Uterus (tissue), 4 donors: ENCODE measurements around the gene HIVEP3. TPM values are rescaled to one million over a fixed set of nuclear protein-coding genes. Genes with fewer than 3 reads are reported as not detected.

ENCODE experiments used
- DNase-seq, 2 donors: peaks; one replicate each; pipeline ENCODE4 v3.0.0-alpha.2; 2019 to 2020
- H3K27ac ChIP-seq, 2 donors: fragments of 200-600 bp; sonication (generic); 1 replicate in 1 of 2; 2 replicates in 1 of 2; pipeline ENCODE4 v1.5.1; 2016 to 2018
- H3K27me3 ChIP-seq, 2 donors: fragments of 200-600 bp; sonication (generic); one replicate each; pipeline ENCODE4 v1.5.1; 2018 to 2019; ENCODE audit warnings: control low read depth in 1 of 2
- H3K36me3 ChIP-seq, 2 donors: fragments of 200-600 bp; sonication (generic); one replicate each; pipeline ENCODE4 v1.5.1; 2019; ENCODE audit warnings: control low read depth in 1 of 2
- H3K4me1 ChIP-seq, 2 donors: fragments of 200-600 bp; sonication (generic); one replicate each; pipeline ENCODE4 v1.5.1; 2018 to 2019; ENCODE audit warnings: control low read depth in 1 of 2
- H3K4me3 ChIP-seq, 2 donors: fragments of 200-600 bp; sonication (generic); 1 replicate in 1 of 2; 2 replicates in 1 of 2; pipeline ENCODE4 v1.5.1; 2018 to 2019; ENCODE audit warnings: mild to moderate bottlenecking in 1 of 2
- H3K9me3 ChIP-seq, 2 donors: fragments of 200-600 bp; sonication (generic); one replicate each; pipeline ENCODE4 v1.5.1; 2019; ENCODE audit warnings: control low read depth in 1 of 2
- CTCF ChIP-seq, 4 experiments: fragments of 200-600 bp in 2 of 4; fragments of 450-650 bp in 2 of 4; sonication (generic) in 2 of 4; IDR thresholded peaks; one replicate each; pipeline ENCODE4 v1.5.1; 2016 to 2019; ENCODE audit warnings: antibody characterized with exemption in 4 of 4, mild to moderate bottlenecking in 2 of 4, moderate library complexity in 1 of 4
- POLR2A ChIP-seq, 2 donors: fragments of 450-650 bp; IDR thresholded peaks; one replicate each; pipeline ENCODE4 v1.6.1; 2016; ENCODE audit warnings: antibody characterized with exemption in 2 of 2, mild to moderate bottlenecking in 1 of 2, moderate library complexity in 1 of 2
- intact Hi-C: fragments of 100-400 bp; cut with DNase I; formaldehyde crosslinking; loops from one replicate; pipeline ENCODE4 v1.15.1; 2023; ENCODE audit warnings: low total_unique reads
- total RNA-seq, 4 donors: library from RNA; depleted of rRNA in 3 of 4; stranded (reverse); fragments of >200 nt in 3 of 4; gene quantifications; one replicate each; pipeline versions ENCODE4 v1.1.0 to v1.2.4, GENCODE V29; 2014 to 2023
- donor health status: DM: yes; HTN: yes; CAD: no.

HIVEP3 gene
- total RNA-seq, 4 donors from 2014 or later: 0.51 to 7.6 (median 2.9) TPM

- Histone ChIP-seq H3K4me3 (no peak overlapping the region), H3K4me1 (no peaks in the 10 kb centered on the region), H3K36me3 (no peaks in the 10 kb centered on the region), H3K27ac (no peak overlapping the region), H3K9me3 (no peaks in the 10 kb centered on the region), H3K27me3 (no peaks in the 10 kb centered on the region)
- no peak for DNase-seq
- TF ChIP-seq CTCF (IDR thresholded peaks at IDR 0.05): no peak
- TF ChIP-seq POLR2A (IDR thresholded peaks at IDR 0.05): no peak
- intact Hi-C loops: no loop called here
Measured at GRCh38 chr1:41792485-41792770, 126.3 kb downstream of the HIVEP3 start.

GRCh38 chr1:41791667-41792484, 126.8 kb downstream of the HIVEP3 start:
- no peaks in the 10 kb centered on the region for H3K27me3 ChIP-seq
- intact Hi-C loops: no loop called here
- no peak for DNase-seq
- TF ChIP-seq CTCF (IDR thresholded peaks at IDR 0.05): no peak
- no peak for TF ChIP-seq POLR2A (IDR thresholded peaks at IDR 0.05)
- no peaks in the 10 kb centered on the region for H3K9me3 ChIP-seq
- H3K27ac ChIP-seq: no peak overlapping the region
- no peaks in the 10 kb centered on the region for H3K36me3 ChIP-seq
- H3K4me1 ChIP-seq: no peaks in the 10 kb centered on the region
- no peak overlapping the region for H3K4me3 ChIP-seq

- intact Hi-C loops: no loop called here
- H3K27ac ChIP-seq: no peak overlapping the region
- no peaks in the 10 kb centered on the region for H3K27me3 ChIP-seq
- TF ChIP-seq POLR2A (IDR thresholded peaks at IDR 0.05) (no peak), CTCF (IDR thresholded peaks at IDR 0.05) (no peak)
- DNase-seq: no peak
- no peaks in the 10 kb centered on the region for H3K4me1 ChIP-seq
- no peaks in the 10 kb centered on the region for H3K9me3 ChIP-seq
- no peaks in the 10 kb centered on the region for H3K36me3 ChIP-seq
- H3K4me3 ChIP-seq: no peak overlapping the region
Measured at GRCh38 chr1:41790351-41790750, 128.4 kb downstream of the HIVEP3 start.

- no peak overlapping the region for H3K4me3 ChIP-seq
- no peak for DNase-seq
- H3K36me3 ChIP-seq: no peaks in the 10 kb centered on the region
- H3K4me1 ChIP-seq: no peaks in the 10 kb centered on the region
- no peaks in the 10 kb centered on the region for H3K9me3 ChIP-seq
- TF ChIP-seq POLR2A (IDR thresholded peaks at IDR 0.05): no peak
- TF ChIP-seq CTCF (IDR thresholded peaks at IDR 0.05): no peak
- H3K27ac ChIP-seq: no peak overlapping the region
- intact Hi-C loops: no loop called here
- no peaks in the 10 kb centered on the region for H3K27me3 ChIP-seq
Measured at GRCh38 chr1:41789661-41790330, 128.9 kb downstream of the HIVEP3 start.

- H3K27me3 ChIP-seq: no peaks in the 10 kb centered on the region
- no peaks in the 10 kb centered on the region for H3K4me1 ChIP-seq
- no peak overlapping the region for H3K27ac ChIP-seq
- no peaks in the 10 kb centered on the region for H3K36me3 ChIP-seq
- TF ChIP-seq POLR2A (IDR thresholded peaks at IDR 0.05) (no peak), CTCF (IDR thresholded peaks at IDR 0.05) (no peak)
- no peak for DNase-seq
- no peaks in the 10 kb centered on the region for H3K9me3 ChIP-seq
- intact Hi-C loops: no loop called here
- H3K4me3 ChIP-seq: no peak overlapping the region
Measured at GRCh38 chr1:41788427-41788826, 130.3 kb downstream of the HIVEP3 start.
